ENCODE data around the gene PARD3. TPM values are rescaled to one million over a fixed set of nuclear protein-coding genes. Genes with fewer than 3 reads are reported as not detected.

Gene PARD3
- total RNA-seq, 4 donors from 2014 or later = 27.3 to 65.3 (median 55.6) TPM

DNA sequence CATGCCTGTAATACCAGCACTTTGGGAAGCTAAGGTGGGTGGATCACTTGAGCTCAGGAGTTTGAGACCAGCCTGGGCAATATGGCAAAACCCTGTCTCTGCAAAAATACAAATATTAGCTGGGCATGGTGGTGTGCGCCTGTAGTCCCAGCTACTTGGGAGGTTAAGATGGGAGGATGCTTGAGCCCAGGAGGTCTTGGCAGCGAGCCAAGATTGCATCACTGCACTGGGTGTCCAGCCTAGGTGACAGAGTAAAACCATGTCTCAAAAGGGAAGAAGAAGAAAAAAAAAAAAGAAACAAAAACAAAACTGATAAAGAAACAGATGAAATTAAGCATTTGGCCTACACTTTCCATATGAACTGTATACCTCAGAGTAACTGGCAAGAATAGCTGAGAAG lies 319.2 kb downstream of the PARD3 start:
- Histone ChIP-seq H3K27me3 (no peaks in the 10 kb centered on the region), H3K4me1 (no peaks in the 10 kb centered on the region), H3K4me3 (no peak overlapping the region), H3K9me3 (no peaks in the 10 kb centered on the region), H3K27ac (no peak overlapping the region), H3K36me3 (no peaks in the 10 kb centered on the region)
- 76 to 100% methylated on average over 1 to 2 of the region's 2 CpGs for WGBS, 2 donors (ENCODE audit: low coverage in 1 of 2)
- in situ Hi-C loops (cut with MboI; ENCODE audit: low pct_ligation_motif_present in 1 of 4, low pct_unique_long_range_greater_than_20kb in 1 of 4, low sequenced_read_pairs in 3 of 4) = no loop called here
- intact Hi-C loops (cut with DNase I; ENCODE audit: low total_unique reads) = no loop called here
- TF ChIP-seq POLR2A (IDR thresholded peaks at IDR 0.05) = no peak
- no peak for TF ChIP-seq EP300 (IDR thresholded peaks at IDR 0.05; ENCODE audit: low read depth)
- TF ChIP-seq, protein P1, sequence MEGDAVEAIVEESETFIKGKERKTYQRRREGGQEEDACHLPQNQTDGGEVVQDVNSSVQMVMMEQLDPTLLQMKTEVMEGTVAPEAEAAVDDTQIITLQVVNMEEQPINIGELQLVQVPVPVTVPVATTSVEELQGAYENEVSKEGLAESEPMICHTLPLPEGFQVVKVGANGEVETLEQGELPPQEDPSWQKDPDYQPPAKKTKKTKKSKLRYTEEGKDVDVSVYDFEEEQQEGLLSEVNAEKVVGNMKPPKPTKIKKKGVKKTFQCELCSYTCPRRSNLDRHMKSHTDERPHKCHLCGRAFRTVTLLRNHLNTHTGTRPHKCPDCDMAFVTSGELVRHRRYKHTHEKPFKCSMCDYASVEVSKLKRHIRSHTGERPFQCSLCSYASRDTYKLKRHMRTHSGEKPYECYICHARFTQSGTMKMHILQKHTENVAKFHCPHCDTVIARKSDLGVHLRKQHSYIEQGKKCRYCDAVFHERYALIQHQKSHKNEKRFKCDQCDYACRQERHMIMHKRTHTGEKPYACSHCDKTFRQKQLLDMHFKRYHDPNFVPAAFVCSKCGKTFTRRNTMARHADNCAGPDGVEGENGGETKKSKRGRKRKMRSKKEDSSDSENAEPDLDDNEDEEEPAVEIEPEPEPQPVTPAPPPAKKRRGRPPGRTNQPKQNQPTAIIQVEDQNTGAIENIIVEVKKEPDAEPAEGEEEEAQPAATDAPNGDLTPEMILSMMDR (IDR thresholded peaks at IDR 0.05) = no peak
- no peak for TF ChIP-seq POLR2AphosphoS5 (IDR thresholded peaks at IDR 0.05)
- DNase-seq = no peak

- no peak overlapping the region for H3K27ac ChIP-seq
- no peaks in the 10 kb centered on the region for H3K36me3 ChIP-seq
- intact Hi-C loops (cut with DNase I; ENCODE audit: low total_unique reads) = no loop called here
- in situ Hi-C loops (cut with MboI; ENCODE audit: low pct_ligation_motif_present in 1 of 4, low pct_unique_long_range_greater_than_20kb in 1 of 4, low sequenced_read_pairs in 3 of 4) = no loop called here
- DNase-seq = no peak
- TF ChIP-seq POLR2AphosphoS5 (IDR thresholded peaks at IDR 0.05) (no peak), EP300 (IDR thresholded peaks at IDR 0.05; ENCODE audit: low read depth) (no peak), POLR2A (IDR thresholded peaks at IDR 0.05) (no peak)
- 90% methylated on average over 5 of the region's 5 CpGs; no CpG with 5 or more reads in 1 of the 2 donors for WGBS, 2 donors (ENCODE audit: low coverage in 1 of 2)
- no peaks in the 10 kb centered on the region for H3K27me3 ChIP-seq
- H3K4me1 ChIP-seq = peaks cover 0 to 4% (median 0%) of the 10 kb centered on the region in 4 donors
- no peak overlapping the region for H3K4me3 ChIP-seq
- H3K9me3 ChIP-seq = no peaks in the 10 kb centered on the region
Measured at GRCh38 chr10:34494012-34494411, 321.1 kb downstream of the PARD3 start.

GRCh38 chr10:34492081-34492480 lies 323.0 kb downstream of the PARD3 start:
- in situ Hi-C loops (cut with MboI; ENCODE audit: low pct_ligation_motif_present in 1 of 4, low pct_unique_long_range_greater_than_20kb in 1 of 4, low sequenced_read_pairs in 3 of 4) (no loop called here), intact Hi-C loops (cut with DNase I; ENCODE audit: low total_unique reads) (no loop called here)
- H3K4me1 ChIP-seq = peaks cover 0 to 4% (median 0%) of the 10 kb centered on the region in 4 donors
- no peaks in the 10 kb centered on the region for H3K36me3 ChIP-seq
- WGBS, 2 donors (ENCODE audit: low coverage in 1 of 2) = 88 to 90% methylated on average over 7 of the region's 7 CpGs
- no peak for DNase-seq
- H3K9me3 ChIP-seq = no peaks in the 10 kb centered on the region
- no peak for TF ChIP-seq EP300 (IDR thresholded peaks at IDR 0.05; ENCODE audit: low read depth)
- TF ChIP-seq POLR2AphosphoS5 (IDR thresholded peaks at IDR 0.05) = no peak
- no peak for TF ChIP-seq POLR2A (IDR thresholded peaks at IDR 0.05)
- TF ChIP-seq, protein P1 (IDR thresholded peaks at IDR 0.05) = no peak
- H3K27ac ChIP-seq = no peak overlapping the region
- H3K27me3 ChIP-seq = no peaks in the 10 kb centered on the region
- no peak overlapping the region for H3K4me3 ChIP-seq

DNA sequence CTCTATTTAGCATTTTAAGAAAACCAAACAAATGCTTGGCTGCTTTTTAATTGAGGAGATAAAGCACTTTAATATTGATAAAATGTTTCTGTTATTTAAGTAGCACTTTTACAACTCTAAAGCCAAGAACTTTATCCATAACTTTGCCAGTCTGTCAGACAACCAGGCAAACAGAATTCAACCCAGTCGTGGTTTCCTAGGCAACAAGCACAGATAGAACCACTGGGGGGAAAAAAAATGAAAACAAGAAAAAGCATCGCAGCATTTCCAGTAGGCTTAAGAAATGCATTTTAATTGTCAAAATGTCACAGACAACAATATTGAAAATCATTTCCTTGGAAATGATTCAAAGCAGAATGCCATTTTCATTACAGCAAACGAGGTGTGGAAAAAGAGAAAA lies 323.4 kb downstream of the PARD3 start:
- TF ChIP-seq POLR2A (IDR thresholded peaks at IDR 0.05) (no peak), EP300 (IDR thresholded peaks at IDR 0.05; ENCODE audit: low read depth) (no peak), POLR2AphosphoS5 (IDR thresholded peaks at IDR 0.05) (no peak)
- TF ChIP-seq, protein P1 (IDR thresholded peaks at IDR 0.05) = no peak
- no peak for DNase-seq
- WGBS, 2 donors (ENCODE audit: low coverage in 1 of 2) = 56 to 69% methylated on average over 3 of the region's 3 CpGs
- H3K4me3 ChIP-seq = no peak overlapping the region
- H3K4me1 ChIP-seq = peaks cover 0 to 4% (median 0%) of the 10 kb centered on the region in 4 donors
- no peaks in the 10 kb centered on the region for H3K36me3 ChIP-seq
- H3K27me3 ChIP-seq = no peaks in the 10 kb centered on the region
- no peaks in the 10 kb centered on the region for H3K9me3 ChIP-seq
- H3K27ac ChIP-seq = no peak overlapping the region
- in situ Hi-C loops (cut with MboI; ENCODE audit: low pct_ligation_motif_present in 1 of 4, low pct_unique_long_range_greater_than_20kb in 1 of 4, low sequenced_read_pairs in 3 of 4) (no loop called here), intact Hi-C loops (cut with DNase I; ENCODE audit: low total_unique reads) (no loop called here)
